Fibroblast of pulmonary artery (primary cell): ENCODE measurements around the gene RCBTB1.
"Not testable (repeated sequence)": the region's sequence is repeated elsewhere in the genome, so short reads cannot be mapped to it uniquely, and the experiment has no call there.

Experiments used
- DNase-seq: peaks from one replicate; pipeline ENCODE4 v3.0.0-alpha.2; 2010; ENCODE audit warnings: low read depth
- H3K4me3 ChIP-seq: replicated peaks from 2 replicates; pipeline ENCODE4 v1.5.1; 2011; ENCODE audit warnings: low read depth, mild to moderate bottlenecking, control low read depth, low read length, moderate library complexity
- CTCF ChIP-seq: IDR thresholded peaks from 2 replicates; pipeline ENCODE4 v1.5.1; 2011; ENCODE audit warnings: mild to moderate bottlenecking, control low read depth, low read length, inconsistent platforms; ENCODE audit errors: missing control alignments

RCBTB1 gene

GRCh38 chr13:49602005-49602404 lies 16.6 kb upstream of the RCBTB1 start:
- DNase-seq: no peak
- no peak for TF ChIP-seq CTCF
- H3K4me3 ChIP-seq: no peak overlapping the region

GRCh38 chr13:49597043-49597641 lies 11.8 kb upstream of the RCBTB1 start:
- no peak for DNase-seq
- no peak for TF ChIP-seq CTCF
- no peak overlapping the region for H3K4me3 ChIP-seq

- DNase-seq: no peak
- no peak overlapping the region for H3K4me3 ChIP-seq
- TF ChIP-seq CTCF: no peak
Measured at GRCh38 chr13:49596221-49596620, 10.9 kb upstream of the RCBTB1 start.

GRCh38 chr13:49594576-49594975 lies 9.2 kb upstream of the RCBTB1 start:
- no peak overlapping the region for H3K4me3 ChIP-seq
- TF ChIP-seq CTCF: no peak
- no peak for DNase-seq

- not testable (repeated sequence) for DNase-seq, H3K4me3 ChIP-seq
Measured at GRCh38 chr13:49593876-49594275, 8.5 kb upstream of the RCBTB1 start.

- not testable (repeated sequence) for H3K4me3 ChIP-seq, DNase-seq
Measured at GRCh38 chr13:49590714-49591113, 5.4 kb upstream of the RCBTB1 start.

GRCh38 chr13:49587311-49587847 lies 2.0 kb upstream of the RCBTB1 start:
- H3K4me3 ChIP-seq: no peak overlapping the region
- DNase-seq: no peak
- TF ChIP-seq CTCF: no peak

- TF ChIP-seq CTCF: no peak
- no peak for DNase-seq
- H3K4me3 ChIP-seq: no peak overlapping the region
Measured at GRCh38 chr13:49586717-49587116, 1.4 kb upstream of the RCBTB1 start.
